WTC11 (cell line): Measurements from ENCODE around the gene B4GALT6.

Experiments
- JUN ChIP-seq: sonication (generic); formaldehyde crosslinking; IDR thresholded peaks from 2 replicates; pipeline ENCODE4 v1.8.0; 2023; ENCODE audit warnings: mild to moderate bottlenecking, missing genetic modification reagents
- ZNF423 ChIP-seq: fragments of 250-450 bp; sonication (Bioruptor Pico); IDR thresholded peaks from 2 replicates; pipeline ENCODE4 v2.1.2; 2022; ENCODE audit warnings: mild to moderate bottlenecking, moderate library complexity
- TF ChIP-seq, protein P1 (sequence below): fragments of 200-600 bp; IDR thresholded peaks from 2 replicates; pipeline ENCODE4 v1.8.0; 2022; ENCODE audit warnings: antibody characterized with exemption

DNA sequence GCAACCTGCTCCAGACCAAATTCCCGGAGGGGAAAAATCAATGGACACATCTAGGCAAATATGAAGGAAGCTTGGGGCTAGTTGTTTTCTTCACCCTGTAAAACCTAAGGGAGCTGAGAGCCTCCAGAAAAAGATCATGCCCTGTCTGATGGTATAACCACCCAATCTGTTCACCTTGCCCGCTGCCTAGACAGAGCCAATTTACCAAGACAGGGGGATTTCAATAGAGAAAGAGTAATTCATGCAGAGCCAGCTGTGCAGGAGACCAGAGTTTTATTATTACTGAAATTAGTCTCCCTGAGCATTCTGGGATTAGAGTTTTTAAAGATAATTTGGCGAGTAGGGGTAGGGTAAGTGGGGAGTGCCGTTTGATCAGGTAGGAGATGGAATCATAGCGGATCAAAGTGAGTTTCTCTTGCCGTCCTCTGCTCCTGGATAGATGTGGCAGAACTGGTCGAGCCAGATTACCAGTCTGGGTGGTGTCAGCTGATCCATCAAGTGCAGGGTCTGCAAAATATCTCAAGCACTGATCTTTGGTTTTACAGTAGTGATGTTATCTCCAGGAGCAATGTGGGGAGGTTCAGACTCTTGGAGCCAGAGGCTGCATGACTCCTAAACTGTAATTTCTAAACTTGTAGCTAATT lies 35.1 kb upstream of the B4GALT6 start:
- TF ChIP-seq, protein P1, sequence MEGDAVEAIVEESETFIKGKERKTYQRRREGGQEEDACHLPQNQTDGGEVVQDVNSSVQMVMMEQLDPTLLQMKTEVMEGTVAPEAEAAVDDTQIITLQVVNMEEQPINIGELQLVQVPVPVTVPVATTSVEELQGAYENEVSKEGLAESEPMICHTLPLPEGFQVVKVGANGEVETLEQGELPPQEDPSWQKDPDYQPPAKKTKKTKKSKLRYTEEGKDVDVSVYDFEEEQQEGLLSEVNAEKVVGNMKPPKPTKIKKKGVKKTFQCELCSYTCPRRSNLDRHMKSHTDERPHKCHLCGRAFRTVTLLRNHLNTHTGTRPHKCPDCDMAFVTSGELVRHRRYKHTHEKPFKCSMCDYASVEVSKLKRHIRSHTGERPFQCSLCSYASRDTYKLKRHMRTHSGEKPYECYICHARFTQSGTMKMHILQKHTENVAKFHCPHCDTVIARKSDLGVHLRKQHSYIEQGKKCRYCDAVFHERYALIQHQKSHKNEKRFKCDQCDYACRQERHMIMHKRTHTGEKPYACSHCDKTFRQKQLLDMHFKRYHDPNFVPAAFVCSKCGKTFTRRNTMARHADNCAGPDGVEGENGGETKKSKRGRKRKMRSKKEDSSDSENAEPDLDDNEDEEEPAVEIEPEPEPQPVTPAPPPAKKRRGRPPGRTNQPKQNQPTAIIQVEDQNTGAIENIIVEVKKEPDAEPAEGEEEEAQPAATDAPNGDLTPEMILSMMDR: no peak
- no peak for TF ChIP-seq JUN (CRISPR knock-in tag)
- no peak for TF ChIP-seq ZNF423 (CRISPR knock-in tag)
